Measurements from ENCODE around the gene TRAF5.
A peak's percentile ranks its signal among the peaks of the same experiment; 100 is the strongest.
"Not testable (repeated sequence)": the region's sequence is repeated elsewhere in the genome, so short reads cannot be mapped to it uniquely, and the experiment has no call there.

The TRAF5 gene, protein sequence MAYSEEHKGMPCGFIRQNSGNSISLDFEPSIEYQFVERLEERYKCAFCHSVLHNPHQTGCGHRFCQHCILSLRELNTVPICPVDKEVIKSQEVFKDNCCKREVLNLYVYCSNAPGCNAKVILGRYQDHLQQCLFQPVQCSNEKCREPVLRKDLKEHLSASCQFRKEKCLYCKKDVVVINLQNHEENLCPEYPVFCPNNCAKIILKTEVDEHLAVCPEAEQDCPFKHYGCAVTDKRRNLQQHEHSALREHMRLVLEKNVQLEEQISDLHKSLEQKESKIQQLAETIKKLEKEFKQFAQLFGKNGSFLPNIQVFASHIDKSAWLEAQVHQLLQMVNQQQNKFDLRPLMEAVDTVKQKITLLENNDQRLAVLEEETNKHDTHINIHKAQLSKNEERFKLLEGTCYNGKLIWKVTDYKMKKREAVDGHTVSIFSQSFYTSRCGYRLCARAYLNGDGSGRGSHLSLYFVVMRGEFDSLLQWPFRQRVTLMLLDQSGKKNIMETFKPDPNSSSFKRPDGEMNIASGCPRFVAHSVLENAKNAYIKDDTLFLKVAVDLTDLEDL

GRCh38 chr1:211326528-211327345 lies at the start of gene TRAF5:
TRAF5 (plus strand) TSS chr1:211326833; CDS start chr1:211353240, 26,407 bp downstream.
- peak in 3 of 4 experiments; percentile 18 to 27 (median 25) for DNase-seq

- DNase-seq: no peak
Measured at GRCh38 chr1:211279340-211279739, 47.3 kb upstream of the TRAF5 start.

- DNase-seq: no peak
Measured at GRCh38 chr1:211280910-211281309, 45.7 kb upstream of the TRAF5 start.

DNA sequence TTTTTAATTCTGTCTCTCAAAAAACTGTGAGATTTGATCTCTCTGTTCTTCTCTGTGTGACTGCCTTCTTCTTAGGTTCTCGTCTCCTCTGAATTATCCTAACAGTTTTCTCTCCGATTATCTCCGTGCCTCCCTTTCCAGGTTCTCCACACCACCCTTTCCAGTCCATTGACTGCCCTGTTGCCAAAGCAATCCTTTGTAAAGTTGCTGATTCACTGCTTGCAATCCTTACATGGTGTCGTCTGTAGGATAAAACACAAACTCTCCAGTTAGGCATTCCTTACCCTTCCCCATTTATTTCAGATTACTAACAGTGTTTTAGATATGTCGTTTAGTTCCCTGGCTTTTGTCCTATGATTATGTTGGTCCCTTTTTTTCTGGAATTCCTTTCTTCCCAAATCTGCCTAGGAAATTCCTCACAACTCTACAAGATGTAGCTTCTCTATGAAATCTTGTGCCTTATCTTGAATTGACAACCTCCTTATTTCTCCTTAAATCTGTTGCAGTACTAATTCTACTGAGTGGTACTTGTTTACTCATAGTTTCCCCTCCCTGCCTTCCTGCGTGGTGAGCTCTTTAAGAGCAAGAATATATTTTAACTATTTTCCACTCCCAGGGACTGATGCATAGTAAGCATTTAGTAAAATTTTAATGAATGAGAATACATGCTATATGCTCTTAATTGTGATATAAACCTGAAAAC lies 45.2 kb upstream of the TRAF5 start:
- no peak for DNase-seq

DNA sequence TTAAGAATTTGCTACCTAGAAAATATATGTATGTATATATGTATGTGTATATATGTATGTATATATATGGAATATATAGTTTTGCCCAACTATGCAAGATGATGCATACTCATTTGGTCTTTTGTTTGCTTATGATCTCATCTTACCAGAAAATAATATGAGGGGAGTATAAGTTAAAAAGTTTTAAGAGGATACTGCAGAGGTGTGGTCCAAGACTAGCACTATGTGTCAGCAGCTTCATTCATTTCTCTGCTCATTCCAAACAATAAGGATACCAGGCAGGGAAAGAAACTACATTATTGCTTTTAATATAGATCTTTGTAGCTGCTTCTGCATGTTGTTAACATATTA lies 44.6 kb upstream of the TRAF5 start:
- no peak for DNase-seq

DNA sequence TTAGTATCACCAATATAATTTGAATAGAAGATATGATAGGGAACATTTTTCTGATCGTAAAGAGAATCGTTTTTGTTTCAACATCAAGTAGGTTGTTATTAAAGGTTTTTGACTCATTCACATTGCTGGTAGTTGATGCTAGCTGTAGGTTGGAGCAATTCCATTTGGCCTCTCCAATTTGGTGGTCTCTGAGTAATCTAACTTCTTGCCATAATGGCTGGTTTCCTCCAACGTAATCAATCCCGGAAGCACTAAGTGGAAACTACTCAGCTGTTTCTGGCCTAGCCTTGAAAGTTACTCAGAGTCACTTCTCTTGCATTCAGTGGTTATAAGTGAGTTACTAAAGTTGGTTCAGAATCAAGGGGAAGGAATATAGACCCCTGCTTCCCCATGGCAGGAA lies 41.4 kb upstream of the TRAF5 start:
- DNase-seq: no peak

GRCh38 chr1:211287218-211287617 lies 39.4 kb upstream of the TRAF5 start:
- DNase-seq: no peak

DNA sequence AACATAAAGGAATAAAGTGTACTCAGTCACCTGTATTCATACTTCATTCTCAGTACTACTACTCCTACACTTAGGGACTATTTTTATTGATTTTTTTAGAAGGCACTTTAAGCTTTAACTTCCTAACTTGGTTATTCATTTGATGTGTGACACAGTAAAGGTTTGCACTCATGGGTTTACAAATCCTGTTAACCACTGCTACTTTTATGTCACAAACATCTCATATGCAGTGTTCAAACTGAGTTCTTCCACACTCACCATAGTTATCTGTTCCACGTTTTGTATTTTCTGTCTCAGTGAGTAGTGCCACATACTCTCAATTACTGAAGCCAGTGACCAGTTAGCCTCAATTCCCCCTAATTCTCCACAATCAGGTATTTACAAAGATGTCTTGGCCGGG lies 34.2 kb upstream of the TRAF5 start:
- no peak for DNase-seq

DNA sequence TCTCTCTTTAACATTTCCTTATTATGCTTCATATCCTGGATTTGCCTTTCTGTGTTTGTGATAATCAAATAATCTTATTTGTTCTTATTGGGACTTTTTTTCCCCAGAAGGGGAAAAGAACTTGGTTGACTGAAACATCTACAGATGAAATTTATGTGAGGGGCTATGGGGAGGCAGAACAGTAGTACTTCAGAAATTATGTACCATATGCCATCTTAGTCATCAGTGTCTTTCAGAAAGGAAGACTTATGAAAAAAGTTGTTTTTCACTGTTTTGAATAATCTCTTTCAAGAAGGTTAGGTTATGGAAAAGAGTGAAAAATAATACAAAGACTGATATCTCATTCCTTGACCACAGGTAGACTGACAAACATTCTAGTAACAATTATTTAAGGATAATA lies 30.2 kb upstream of the TRAF5 start:
- no peak for DNase-seq

- peak in 1 of 4 experiments; percentile 19 for DNase-seq
Measured at GRCh38 chr1:211305044-211305443, 21.6 kb upstream of the TRAF5 start.

- DNase-seq: no peak
Measured at GRCh38 chr1:211309617-211310016, 17.0 kb upstream of the TRAF5 start.

DNA sequence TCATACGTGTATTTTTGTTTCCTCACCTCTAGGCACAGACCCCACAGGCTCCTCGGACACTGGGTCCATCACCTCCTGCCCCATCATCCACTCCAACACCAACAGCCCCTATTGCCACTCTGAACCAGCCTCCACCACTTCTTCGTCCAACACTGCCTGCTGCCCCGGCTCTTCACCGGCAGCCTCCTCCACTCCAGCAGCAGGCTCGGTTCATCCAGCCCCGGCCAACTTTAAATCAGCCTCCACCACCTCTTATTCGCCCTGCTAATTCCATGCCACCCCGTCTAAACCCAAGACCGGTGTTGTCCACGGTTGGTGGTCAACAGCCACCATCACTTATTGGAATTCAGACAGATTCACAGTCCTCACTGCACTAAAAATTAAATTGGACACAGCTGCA lies 13.2 kb upstream of the TRAF5 start:
- DNase-seq: no peak

GRCh38 chr1:211318576-211319280 lies 7.9 kb upstream of the TRAF5 start:
- DNase-seq: no peak

GRCh38 chr1:211319892-211320291 lies 6.7 kb upstream of the TRAF5 start:
- DNase-seq: no peak

- DNase-seq: no peak
Measured at GRCh38 chr1:211320980-211321379, 5.7 kb upstream of the TRAF5 start.

GRCh38 chr1:211321646-211322045 lies 5.0 kb upstream of the TRAF5 start:
- not testable (repeated sequence) for DNase-seq

DNA sequence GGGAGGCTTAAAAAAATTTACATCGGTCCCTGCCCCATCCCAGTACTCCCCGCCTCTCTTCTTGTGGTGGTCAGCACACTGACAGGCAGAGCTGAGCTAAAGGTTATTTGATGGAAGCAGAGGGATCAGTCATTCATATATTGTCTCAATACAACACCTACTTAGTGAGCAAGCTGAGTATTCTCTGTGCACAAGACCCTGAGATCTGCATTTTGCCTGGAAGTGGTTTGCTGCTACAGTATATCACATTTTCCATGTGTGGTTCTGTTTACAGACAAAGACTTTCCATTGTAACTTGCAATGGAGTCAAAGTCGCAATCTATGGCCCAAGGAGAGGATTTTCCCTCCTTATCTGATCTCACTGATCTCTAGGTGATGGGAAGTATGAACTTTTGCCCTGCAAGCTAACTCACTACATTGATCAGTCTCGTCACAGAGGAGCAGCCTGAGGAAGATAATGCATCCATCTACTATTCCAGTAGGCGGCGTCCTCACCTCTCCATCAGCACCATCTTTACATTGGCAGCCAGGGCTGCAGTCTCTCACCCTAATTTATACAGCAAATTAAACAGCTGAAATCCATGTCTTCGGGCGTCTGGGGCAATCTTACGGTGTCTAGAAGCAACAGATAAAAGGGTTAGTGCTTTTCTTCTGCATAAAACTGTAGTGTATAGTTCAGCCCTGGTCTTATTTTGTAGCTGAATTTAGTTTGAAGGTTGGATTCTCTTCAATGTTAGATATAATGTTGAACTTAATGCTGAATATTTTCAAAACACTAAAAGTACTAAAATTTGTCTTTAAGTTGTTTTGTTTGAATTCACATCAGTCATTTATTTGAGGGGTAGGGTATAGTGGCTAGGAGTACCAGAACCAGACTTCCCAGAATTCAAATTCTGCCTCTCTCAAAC lies 3.2 kb upstream of the TRAF5 start:
- DNase-seq: peak; percentile 12 to 43 (median 32)

DNA sequence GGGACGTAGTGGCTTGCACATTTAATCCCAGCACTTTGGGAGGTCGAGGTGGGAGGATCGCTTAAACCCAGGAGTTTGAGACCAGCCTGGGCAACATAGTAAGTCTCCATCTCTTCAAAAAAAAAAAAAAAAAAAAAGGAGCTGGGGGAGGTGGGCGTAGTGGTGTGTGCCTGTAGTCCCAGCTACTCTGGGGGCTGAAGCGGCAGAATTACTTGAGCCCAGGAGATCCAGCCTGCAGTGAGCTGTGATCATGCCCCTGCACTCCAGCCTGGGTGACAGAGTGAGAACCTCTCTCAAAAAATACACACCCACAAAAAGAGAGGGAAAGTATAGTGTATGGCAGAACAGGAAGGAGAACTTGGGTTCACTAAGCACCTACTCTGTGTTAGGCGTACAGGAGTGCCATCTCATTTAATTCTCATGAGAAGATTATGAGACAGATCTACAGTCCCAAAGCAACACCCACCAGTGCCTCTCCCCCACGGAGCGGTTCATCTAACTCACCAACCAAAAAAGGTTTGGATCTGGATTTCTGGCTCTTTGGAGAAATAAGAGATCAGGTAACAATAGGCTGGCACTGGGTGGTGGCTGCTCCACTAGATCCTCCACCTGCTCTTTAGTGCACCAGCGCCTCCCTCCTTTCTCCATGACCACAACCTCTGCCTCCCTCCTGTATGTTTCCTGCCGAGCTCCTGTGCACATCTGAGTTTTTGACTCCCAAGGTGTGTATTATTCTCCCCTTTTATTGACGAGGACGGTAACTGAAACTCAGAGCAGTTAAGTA lies 1.4 kb upstream of the TRAF5 start:
- DNase-seq: no peak

DNA sequence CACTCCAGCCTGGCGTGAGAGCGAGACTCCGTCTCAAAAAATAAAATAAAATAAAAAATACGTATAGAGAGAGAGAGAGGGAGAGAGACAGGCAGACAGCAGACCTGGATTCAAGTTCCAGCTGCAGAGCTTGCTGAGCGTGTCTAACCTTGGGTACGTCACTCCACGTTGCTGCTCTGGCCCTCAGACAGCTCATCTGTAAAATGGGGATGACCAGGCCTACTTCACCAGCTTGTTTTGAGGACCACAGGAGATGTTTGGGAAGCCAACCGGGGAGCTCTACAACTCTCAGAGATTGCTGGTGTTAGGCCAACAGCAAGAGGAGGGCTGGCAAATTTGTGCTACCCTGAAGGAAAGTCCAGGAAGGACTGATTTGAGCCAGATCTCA lies 499 bp upstream of the TRAF5 start:
- no peak for DNase-seq

- no peak for DNase-seq
Measured at GRCh38 chr1:211327346-211327921, 801 bp downstream of the TRAF5 start.
